GM12891 (cell line): ENCODE results near the gene CCDC92.

ENCODE experiments used
- POLR2A ChIP-seq: IDR thresholded peaks from 2 replicates; pipeline ENCODE4 v1.6.1; 2011; ENCODE audit warnings: low read depth, low read length, control low read depth
- POLR2AphosphoS5 ChIP-seq: IDR thresholded peaks from 2 replicates; pipeline ENCODE4 v1.6.1; 2011; ENCODE audit warnings: low read depth, low read length, control low read depth
- TAF1 ChIP-seq: IDR thresholded peaks from 2 replicates; pipeline ENCODE4 v1.6.1; 2011; ENCODE audit warnings: low read depth, low read length, control low read depth

- TF ChIP-seq POLR2A (no peak), TAF1 (no peak), POLR2AphosphoS5 (no peak)
Observed at GRCh38 chr12:123936471-123936870, 36.2 kb downstream of the CCDC92 start.
